ENCODE results near the gene PPM1E.

The PPM1E gene

GRCh38 chr17:59000022-59000421 is 244.4 kb downstream of the PPM1E start:
- no peak for TF ChIP-seq CTCF (IDR thresholded peaks at IDR 0.05; ENCODE audit: extremely low read depth, insufficient read depth, missing control alignments)
- in situ Hi-C loops (cut with MboI; ENCODE audit: low pct_unique_long_range_greater_than_20kb, low sequenced_read_pairs, unreplicated experiment), result loop anchor here (5.0 to 25.0 kb wide), 3 partner anchors 288 to 475 kb away; no protein-coding TSS in a partner anchor
- DNase-seq (ENCODE audit: low spot score), result no peak

GRCh38 chr17:59001158-59001814 is 245.6 kb downstream of the PPM1E start:
- TF ChIP-seq CTCF (IDR thresholded peaks at IDR 0.05; ENCODE audit: extremely low read depth, insufficient read depth, missing control alignments), result no peak
- in situ Hi-C loops (cut with MboI; ENCODE audit: low pct_unique_long_range_greater_than_20kb, low sequenced_read_pairs, unreplicated experiment), result loop anchor here (5.0 to 25.0 kb wide), 3 partner anchors 289 to 476 kb away; no protein-coding TSS in a partner anchor
- DNase-seq (ENCODE audit: low spot score), result peak; percentile 78

DNA sequence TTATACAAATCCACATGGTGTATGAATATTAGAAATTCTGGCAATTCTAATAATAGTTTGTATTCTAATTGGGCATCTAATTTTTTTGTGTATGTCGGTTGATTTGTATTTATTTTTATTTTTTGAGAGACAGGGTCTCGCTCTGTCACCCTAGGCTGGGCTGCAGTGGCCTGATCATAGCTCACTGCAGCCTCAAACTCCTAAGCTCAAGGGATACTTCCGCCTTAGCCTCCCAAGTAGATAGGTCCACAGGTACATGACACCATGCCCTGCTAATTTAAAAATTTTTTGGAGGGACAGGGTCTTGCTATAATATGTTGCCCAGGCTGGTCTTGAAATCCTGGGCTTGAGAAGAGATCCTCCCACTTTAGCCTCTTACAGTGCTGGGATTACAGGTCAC is 246.5 kb downstream of the PPM1E start:
- no peak for TF ChIP-seq CTCF (IDR thresholded peaks at IDR 0.05; ENCODE audit: extremely low read depth, insufficient read depth, missing control alignments)
- no peak for DNase-seq (ENCODE audit: low spot score)
- in situ Hi-C loops (cut with MboI; ENCODE audit: low pct_unique_long_range_greater_than_20kb, low sequenced_read_pairs, unreplicated experiment), result loop anchor here (5.0 to 25.0 kb wide), 3 partner anchors 290 to 477 kb away; no protein-coding TSS in a partner anchor

GRCh38 chr17:59002848-59003247 is 247.2 kb downstream of the PPM1E start:
- no peak for TF ChIP-seq CTCF (IDR thresholded peaks at IDR 0.05; ENCODE audit: extremely low read depth, insufficient read depth, missing control alignments)
- in situ Hi-C loops (cut with MboI; ENCODE audit: low pct_unique_long_range_greater_than_20kb, low sequenced_read_pairs, unreplicated experiment), result loop anchor here (5.0 to 25.0 kb wide), 3 partner anchors 291 to 478 kb away; no protein-coding TSS in a partner anchor
- no peak for DNase-seq (ENCODE audit: low spot score)

- no peak for TF ChIP-seq CTCF (IDR thresholded peaks at IDR 0.05; ENCODE audit: extremely low read depth, insufficient read depth, missing control alignments)
- DNase-seq (ENCODE audit: low spot score), result no peak
- in situ Hi-C loops (cut with MboI; ENCODE audit: low pct_unique_long_range_greater_than_20kb, low sequenced_read_pairs, unreplicated experiment), result loop anchor here (5.0 to 25.0 kb wide), 3 partner anchors 292 to 479 kb away; no protein-coding TSS in a partner anchor
Measured at GRCh38 chr17:59003860-59004259, 248.2 kb downstream of the PPM1E start.

DNA sequence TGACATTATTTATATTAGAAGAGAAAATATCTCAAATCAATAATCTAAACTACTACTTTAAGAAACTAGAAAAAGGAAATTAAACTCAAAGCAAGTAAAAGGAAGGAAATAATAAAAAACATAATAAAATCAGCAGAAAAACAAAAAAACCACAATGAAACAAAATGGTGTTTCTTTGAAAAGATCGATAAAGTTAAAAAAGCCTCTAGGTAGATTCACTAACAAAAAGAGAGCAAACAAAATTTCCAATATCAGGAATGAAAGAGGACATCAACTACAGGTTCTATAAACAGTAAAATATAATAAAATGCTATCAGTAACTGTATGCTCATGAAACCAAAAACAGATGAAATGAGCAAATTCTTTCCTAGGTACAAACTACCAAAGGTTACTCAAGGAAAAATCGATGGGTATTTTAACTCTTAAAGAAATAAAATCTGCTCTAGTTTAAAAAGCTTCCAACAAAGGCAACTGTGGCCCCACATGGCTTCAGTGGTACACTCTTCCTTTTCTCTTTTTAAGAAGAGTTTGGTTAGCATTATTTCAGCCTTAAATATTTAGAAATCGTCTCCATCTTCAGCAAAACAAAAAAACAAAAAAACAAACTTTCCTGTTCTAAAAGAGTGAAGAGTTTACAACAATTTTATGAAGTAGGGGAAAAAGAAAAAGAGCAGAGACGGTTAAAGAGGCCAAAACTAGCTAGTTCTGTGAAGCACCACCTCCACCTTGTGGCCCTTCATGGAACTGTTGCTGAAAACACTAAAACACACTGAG is 248.9 kb downstream of the PPM1E start:
- peak; percentile 90 for TF ChIP-seq CTCF (IDR thresholded peaks at IDR 0.05; ENCODE audit: extremely low read depth, insufficient read depth, missing control alignments)
- in situ Hi-C loops (cut with MboI; ENCODE audit: low pct_unique_long_range_greater_than_20kb, low sequenced_read_pairs, unreplicated experiment), result loop anchor here (5.0 to 25.0 kb wide), 3 partner anchors 292 to 480 kb away; no protein-coding TSS in a partner anchor
- peak; percentile 48 for DNase-seq (ENCODE audit: low spot score)

Measured in GM13977 (cell line).